Activated CD8-positive, alpha-beta memory T cell treated with anti-CD3 and anti-CD28 coated beads for 24 hours (primary cell): Measurements from ENCODE around the gene SMARCD1.

Experiments
- DNase-seq: peaks from one replicate; pipeline ENCODE4 v3.0.0-alpha.2; 2020

Gene SMARCD1

DNA sequence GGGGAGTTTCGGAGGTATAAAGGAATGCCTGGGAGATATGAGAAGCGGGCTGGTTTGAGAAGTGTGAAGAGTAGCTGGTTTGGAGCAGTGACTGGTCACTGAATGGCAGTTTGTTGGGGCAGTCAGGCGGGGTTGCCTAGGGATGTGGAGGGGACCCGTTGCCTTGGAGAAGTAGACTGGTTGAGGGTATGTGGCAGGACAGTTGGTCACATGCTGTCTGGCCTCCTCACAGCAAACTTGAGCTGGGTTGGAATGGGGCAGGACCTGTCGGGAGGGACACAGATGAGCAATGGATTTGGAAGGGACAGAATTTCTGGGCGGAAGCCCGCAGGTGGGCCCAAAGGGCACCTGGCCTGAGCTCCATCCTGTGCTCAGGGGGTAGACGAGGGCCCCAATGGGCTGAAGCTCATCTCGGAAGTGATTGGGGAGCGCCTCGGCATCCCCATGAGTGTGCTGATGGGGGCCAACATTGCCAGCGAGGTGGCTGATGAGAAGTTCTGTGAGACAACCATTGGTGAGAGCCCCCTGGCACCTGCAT lies 20.8 kb downstream of the SMARCD1 start:
- no peak for DNase-seq

DNA sequence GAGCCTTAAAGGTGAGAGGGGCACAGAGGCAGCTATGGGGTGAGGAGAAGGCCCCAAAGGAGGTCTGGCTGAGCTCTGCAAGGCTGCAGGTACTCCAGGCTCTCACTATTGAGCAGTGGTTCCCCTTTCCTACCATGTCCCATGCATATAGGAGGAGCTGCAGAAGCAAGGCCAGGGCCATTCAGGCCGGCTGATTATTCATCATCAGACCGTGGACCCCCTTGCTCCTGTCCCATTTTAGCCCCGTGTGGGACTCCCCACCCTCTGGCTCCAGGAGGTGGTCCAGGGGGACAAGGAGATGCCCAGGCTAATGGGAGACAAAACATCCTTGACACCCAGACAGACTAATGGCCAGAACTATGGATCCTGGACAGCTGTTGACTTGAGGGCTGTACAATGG lies 21.8 kb downstream of the SMARCD1 start:
- DNase-seq, result no peak

DNA sequence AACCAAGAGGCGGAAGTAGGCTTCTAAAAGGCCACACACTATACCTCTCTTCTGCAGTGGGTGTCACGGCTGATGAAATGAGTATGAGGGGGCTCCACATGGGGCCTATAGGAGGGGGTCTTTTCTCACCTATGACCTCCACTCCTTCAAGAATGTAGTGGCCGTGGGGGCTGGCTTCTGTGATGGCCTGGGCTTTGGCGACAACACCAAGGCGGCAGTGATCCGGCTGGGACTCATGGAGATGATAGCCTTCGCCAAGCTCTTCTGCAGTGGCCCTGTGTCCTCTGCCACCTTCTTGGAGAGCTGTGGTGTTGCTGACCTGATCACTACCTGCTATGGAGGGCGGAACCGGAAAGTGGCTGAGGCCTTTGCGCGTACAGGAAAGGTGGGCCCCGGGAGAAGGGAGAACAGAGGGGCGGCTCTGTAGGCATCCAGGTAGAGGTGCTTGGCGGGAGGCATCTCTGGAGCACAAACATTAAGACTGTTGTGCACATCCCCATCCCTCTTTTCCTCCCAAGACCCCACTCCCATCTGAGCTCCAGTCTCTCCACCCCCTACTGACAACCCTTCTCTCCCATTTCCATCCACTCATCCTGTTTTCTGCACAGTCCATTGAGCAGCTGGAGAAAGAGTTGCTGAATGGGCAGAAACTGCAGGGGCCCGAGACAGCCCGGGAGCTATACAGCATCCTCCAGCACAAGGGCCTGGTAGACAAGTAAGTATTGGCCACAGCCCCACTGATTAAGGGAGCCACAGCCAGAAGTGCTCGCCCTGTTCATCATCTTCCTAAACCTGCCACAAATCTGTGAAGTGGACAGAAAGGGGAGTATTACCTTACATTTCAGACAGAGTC lies 22.5 kb downstream of the SMARCD1 start:
- DNase-seq, result no peak

DNA sequence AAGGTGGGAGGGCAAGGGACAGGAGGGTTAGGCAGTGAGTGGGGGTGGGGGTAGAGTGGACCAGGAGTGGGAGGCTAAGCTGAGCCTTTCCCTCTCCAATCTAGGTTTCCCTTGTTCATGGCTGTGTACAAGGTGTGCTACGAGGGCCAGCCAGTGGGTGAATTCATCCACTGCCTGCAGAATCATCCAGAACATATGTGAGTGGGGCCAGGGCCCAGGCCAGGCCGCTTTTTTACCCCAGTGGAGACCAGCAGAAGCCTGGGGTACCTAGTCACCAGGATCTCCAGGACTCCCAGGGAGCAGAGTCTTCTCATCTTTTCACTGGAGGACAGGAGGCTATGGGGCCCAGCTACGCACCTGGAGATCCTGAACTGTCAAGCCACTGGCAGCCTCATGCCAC lies 24.2 kb downstream of the SMARCD1 start:
- DNase-seq, result no peak

DNA sequence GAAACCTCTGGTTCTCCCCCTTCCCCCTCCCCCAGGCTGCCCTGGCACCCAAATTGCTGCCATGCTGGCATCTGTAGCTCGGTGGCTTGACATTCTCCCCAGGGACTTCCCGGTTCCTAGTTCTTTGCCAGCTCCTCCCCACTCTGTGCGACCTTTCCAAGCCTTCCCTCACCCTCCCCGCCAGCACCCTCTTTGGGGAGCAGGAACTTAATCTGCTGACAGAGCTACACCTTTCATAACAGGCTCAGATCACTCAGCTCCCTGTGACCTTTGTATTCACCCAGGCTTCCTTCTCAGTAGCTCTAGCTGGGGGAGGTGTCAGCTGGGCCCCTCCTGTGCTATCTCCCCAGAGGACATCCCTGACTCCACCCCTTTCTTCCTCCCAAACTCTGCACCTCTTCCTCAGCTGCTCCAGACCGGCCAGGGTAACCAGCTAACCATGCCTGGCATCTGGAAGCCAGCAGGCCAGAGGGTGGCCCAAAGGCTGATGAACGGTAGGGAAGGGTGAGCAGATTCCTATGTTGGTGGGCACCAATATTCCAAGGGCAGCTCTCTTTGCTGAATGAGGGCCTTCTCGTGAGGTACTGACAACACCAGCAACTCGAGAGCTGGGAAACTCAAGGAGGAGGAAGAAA lies 25.1 kb downstream of the SMARCD1 start:
- DNase-seq, result no peak

DNA sequence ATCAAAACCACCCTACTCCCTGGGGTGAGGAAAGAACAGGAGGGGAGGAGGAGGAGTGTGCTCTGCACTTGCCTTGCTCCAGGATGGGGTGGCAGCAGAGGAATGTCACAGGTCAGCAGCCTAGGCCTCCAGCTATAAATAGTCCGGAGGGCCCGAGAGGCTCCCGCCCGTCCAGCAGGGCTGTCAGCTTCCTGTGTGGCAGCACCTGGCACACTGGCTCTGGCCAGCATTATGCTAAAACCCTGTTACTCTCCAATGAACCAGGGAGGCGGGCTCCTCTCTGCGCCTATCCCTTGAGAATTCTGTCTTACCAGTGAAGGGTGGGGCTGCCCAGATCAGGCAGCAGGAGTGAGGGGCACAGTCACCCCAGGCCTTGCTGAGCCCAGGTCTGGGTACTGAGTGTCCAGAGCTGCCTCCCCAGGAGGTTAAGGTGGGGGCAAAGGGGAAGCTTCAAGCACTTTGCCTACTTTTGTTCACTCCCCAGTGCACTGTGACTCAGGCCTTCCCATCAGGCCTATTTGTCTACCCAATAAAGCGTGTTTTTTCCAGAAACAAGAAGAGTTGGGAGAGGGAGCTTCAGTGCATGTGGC lies 25.7 kb downstream of the SMARCD1 start:
- DNase-seq, result peak; percentile 66

DNA sequence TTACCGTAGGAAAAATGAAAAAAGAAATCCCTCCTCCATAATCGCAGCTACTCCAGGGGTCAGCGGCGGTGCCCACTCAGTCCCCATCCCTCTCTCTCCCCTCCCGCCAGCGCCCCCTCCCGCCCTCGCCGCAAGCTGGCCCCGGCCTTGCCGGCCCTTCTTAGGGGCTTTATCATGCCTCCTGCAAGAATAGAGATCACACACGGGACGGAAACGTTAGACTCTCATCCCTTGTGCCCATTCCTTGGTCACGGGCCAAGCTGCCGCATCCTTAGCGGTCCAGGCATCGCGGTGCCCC lies 26.2 kb downstream of the SMARCD1 start:
- DNase-seq, result no peak

DNA sequence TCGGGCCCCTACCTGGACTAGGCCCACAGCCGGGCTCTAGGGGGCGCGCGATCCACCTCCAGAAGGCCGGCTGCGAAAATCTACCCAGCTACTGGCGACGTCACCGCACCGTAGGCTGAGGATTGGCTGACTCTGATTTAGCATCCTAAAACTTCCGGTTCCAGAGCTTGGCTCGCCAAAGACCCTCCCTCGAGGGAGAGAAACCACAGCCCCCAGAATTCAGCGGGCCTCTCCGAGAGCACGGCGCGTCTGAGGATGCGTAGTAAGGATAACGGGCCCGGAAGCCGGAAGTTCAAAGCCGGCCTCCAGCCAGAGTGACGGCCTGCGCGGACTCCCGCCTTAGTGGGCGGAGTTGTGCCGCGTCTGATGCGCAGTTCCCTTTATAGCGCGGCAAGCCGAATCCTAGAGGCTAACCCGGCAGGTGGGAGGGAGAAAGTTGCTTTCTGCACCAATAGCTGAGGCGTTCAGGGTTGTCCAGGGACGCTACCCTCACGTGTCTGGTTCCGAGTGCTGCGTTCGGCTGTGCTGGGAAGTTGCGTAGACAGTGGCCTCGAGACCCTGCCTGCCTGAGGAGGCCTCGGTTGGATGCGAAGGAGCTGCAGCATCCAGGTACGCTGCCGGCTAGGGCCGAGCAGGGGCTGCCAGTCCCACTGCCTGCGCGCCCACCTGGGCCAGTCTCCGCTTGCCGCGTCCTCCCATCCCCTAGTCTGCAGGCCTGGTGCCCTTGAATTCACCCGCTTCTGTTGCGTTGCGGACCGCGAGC lies 26.7 kb downstream of the SMARCD1 start, which contains the start of gene COX14:
Gene COX14, plus strand, starts transcription at position 544 of the 763 bp plus-strand sequence. CDS start 7,808 bp downstream, outside the sequence.
- peak; percentile 100 for DNase-seq

DNA sequence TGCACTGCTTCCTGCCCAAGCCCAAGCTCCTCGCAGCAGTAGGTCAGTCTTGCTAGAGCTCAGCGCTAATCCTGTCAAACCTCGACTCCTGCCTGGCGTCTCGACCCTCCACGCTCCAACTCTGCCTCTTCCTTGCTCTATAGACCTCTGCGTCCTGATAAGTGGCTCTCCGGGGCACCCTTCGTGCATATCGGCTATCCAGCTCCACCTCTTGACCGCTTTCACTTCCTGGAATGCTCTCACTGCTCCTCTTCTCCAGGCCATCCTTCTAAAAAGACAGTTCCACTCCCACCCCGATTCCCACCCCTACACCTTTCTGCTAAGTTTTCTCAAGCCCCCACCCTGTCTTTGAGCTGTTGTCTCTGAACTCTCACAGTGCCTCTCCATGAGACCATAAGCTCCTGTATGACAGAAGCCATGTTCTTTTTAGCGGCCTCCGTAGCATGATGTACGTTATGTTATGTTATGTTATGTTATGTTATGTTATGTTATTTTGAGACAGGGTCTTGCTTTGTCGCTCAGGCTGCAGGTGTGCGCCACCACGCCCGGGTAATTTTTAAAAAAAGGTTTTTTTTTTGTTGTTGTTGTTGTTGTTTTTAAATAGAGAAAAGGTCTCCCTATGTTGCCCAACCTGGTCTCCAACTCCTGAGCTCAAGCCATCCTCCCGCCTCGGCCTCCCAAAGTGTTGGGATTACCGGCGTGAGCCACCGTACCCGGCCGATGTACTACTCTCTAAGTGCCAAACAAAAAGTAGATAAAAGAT lies 27.5 kb downstream of the SMARCD1 start:
- DNase-seq, result no peak

DNA sequence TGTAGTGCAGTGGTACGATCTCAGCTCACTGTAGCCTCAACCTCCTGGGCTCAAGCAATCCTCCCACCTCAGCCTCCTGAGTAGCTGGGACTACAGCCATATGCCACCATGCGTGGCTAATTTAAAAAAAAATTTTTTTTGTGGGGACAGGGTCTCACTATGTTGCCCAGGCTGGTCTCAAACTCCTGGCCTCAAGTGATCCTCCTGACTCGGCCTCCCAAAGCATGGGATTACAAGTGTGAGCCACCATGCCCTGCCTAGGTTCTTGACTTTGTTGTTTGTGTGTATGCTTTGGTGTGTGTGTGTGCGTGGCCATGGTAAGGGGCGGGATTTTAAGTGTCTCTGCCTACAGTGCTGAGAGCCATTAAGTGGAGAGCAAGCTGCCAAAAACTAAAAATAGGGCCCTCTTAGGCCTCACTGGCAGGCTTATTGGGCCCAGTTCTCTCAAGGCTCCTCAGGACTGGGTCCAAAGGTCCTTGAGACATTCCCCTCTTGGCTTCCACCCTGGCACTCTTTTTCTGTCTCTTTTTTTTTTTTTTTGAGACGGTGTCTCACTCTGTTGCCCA lies 32.0 kb downstream of the SMARCD1 start:
- no peak for DNase-seq

DNA sequence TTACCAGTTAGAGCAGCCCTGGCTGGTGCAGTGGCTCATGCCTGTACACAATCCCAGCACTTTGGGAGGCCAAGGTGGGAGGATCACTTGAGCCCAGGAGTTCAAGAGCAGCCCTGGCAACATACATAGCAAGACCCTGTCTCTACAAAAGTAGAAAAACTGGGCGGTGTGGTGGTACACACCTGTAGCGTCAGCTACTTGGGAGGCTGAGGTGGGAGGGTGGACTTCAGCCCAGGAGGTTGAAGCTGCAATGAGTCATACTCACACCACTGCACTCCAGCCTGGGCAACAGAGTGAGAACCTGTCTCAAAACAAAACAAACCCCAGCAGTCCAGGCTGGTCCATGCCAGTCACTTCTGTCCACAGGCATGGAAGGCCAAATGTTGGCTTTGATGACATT lies 34.2 kb downstream of the SMARCD1 start:
- DNase-seq, result no peak

DNA sequence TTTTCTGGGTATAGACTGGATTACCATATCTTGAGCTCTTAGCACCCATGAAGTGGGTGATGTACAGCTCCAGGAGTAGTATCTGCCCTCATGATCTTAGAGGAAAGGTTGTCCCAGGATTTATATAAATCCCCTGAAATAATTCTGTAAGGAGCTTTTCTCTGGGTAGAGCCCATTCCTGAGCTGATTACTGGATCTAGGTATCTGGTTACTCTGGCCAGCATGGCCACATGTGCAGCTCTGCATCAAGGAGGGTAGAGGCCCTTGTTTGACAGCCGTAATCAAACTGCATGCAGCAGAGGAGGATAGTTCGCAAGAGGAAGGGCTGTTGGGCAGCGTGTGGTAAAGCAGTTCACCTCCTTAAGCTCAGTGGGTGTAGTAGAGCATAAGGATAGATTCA lies 35.4 kb downstream of the SMARCD1 start:
- DNase-seq, result no peak

DNA sequence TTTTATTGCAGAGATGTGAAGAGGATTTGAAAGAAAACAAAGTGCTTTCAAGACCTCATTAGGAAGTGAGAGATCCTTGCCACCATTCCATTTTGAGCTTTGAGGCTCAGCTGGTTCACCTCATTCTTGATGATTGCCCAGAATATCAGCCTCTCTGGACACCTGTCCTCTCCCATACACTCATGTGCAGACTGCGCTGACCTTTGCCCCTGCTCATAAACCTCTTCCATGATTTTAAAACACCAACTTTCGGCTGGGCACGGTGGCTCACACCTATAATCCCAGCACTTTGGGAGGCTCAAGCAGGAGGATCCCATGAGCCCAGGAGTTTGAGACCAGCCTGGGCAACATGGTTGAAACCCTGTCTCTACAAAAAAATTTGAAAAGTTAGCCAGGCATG lies 35.8 kb downstream of the SMARCD1 start:
- DNase-seq, result no peak

DNA sequence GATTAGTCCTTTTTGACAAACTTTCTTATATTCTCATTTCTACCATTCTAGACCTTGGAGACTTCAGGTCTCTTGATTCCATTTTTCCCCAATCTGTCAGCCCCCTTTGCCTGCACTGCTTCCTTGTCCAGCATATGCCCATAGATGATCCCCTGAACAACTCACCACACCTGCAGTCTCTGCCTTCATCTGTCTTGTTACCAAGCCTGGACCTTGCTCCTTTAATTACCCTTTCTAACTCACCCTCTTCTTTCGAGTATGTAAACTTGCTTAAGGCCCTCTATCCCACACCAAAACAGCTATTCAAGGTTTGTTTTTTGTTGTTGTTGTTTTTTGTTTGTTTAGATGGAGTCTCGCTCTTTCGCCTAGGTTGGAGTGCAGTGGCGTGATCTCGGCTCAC lies 36.5 kb downstream of the SMARCD1 start:
- DNase-seq, result no peak

DNA sequence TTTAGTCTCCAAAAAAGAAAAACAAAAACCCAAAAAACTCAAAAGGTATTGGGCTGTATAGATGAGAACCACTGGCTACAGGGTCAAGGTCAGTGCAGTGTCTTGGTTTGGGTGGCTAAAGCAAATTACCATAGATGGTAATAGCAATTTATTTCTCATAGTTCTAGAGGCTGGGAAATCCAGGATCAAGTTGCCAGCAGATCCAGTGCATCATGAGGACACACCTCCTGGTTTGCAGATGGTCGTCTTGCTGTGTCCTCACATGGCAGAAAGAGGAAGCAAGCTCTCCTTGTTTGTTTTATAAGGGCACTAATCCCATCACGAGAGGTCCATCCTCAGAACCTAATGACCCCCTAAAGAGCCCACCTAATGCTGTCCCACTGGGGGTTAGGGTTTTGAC lies 38.1 kb downstream of the SMARCD1 start:
- DNase-seq, result no peak

DNA sequence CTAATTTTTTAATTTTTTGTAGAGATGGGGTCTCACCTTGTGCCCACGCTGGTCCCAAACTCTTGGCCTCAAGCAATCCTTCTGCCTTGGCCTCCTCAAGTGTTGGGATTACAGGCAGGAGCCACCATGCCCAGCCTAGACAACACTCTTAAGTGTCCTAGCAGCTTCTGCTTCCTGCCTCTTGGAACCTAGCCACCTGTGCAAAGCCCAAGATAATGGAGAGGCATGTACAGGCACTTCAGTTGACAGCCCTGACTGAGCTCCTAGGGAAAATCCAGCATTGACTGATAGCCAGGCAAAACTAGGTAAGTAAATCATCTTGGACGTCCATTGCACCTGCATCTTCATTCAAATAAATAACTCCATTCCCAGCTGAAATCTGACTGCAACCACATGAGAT lies 42.4 kb downstream of the SMARCD1 start:
- DNase-seq, result peak; percentile 41

DNA sequence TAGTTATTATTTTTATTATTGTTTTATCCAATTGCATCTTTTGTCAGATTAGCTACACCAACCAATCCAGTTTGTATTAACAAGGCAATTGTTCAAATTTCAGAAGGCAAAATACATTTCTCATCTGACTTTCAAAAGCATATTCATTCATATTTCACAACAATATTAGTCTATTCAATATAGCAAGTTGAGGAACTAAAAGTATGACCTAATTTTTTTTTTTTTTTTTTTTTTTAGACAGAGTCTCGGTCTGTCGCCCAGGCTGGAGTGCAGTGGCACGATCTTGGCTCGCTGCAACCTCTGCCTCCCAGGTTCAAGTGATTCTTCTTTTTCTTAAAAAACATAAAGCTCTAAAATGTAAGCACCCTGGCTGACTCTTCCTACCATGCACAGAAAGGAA lies 44.1 kb downstream of the SMARCD1 start:
- peak; percentile 7 for DNase-seq

DNA sequence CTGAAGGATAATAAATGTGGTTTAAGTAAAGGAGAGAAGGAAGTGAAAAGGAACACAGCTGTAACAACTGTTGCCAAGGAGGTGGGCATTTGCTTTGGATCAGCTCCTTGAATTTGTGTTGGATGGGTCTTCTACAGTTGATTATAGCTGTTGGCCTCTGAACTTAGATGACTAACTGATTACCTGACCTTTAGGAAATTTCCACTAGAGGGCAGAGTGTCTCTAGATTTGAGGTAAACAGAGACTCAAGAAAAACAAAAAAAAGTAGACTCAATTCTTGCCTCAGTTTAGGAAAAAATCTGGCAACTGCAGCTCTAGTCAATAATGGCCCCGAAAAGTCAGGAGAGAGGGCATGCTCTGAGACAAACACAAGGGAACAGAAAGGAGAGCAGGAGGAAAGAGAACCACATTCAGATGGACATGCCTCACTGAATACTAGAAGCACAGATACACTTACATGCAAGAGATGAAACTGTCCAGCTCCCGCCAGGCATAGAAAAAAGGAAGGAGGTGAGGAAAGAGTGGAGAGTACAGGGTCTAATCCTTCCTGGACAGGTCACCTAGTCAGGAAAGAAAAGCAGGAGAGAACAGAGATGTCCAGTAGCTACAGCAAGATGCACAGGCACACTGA lies 47.5 kb downstream of the SMARCD1 start:
- peak; percentile 53 for DNase-seq

DNA sequence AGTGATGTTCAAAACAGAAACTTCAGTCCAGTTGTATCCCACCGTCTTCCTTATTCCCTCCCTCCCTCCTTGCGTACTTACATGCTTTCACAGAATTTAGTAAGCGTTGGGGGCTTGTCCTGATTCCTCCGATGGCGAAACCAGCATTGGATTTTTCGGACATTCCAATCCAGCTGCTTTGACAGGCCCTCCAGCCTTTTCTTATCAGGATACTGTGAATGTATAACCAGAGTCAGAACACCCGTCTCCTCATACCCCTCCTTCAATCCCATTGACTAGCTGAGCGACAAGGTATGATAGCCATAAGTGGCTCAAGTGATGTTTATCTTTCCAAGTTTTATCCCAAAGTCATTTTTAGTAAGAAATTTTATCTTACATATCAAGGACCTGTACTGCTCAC lies 57.9 kb downstream of the SMARCD1 start:
- no peak for DNase-seq

DNA sequence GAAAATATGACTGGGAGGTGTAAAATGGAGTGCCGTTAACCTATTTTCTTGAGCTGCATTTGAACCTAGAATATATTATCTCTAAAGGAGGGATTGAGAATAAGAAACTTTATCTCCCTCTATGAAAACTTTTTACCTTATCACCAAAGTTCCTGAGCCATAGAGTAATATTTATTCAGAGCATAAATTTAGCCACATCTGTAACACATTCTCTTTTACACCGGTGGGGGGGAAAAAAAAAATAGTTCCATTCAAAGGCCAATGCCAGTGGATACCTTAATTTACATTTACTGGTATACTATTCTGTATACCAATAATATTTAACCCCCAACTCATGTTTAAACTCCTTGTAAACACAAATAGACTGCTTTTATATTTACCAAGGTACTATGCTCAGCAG lies 60.3 kb downstream of the SMARCD1 start:
- no peak for DNase-seq

DNA sequence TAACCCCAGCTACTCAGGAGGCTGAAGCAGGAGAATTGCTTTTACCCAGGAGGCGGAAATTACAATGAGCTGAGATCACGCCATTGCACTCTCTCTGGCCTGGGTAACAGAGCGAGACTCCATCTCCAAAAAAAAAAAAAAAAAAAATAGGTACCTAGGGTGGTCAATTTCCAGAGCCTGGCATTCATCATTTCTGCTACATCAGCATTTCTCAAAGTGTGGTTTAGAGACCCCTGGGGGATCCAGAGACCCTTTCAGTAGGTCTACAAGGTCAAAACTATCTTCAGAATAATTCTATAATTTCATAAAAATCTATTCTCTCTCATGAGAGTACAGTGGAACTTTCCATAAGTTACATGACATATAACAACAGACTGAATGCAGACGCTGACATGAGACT lies 62.1 kb downstream of the SMARCD1 start:
- no peak for DNase-seq

DNA sequence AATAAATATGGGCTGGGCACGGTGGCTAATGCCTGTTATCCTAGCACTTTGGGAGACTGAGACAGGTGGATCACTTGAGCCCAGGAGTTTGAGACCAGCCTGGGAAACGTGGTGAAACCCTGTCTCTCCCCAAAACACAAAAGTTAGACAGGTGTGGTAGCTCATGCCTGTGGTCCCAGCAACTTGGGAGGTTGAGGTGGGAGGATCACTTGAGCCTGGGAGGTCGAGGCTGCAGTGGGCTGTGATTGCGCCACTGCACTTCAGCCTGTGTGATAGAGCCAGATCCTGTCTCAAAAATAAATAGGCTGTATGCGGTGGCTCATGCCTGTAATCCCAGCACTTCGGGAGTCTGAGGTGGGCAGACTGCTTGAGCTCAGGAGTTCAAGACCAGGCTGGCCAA lies 62.9 kb downstream of the SMARCD1 start:
- peak; percentile 19 for DNase-seq
